Brain microvascular endothelial cell (primary cell): ENCODE results near the gene HPS1.

ENCODE experiments used
- DNase-seq: peaks from one replicate; pipeline ENCODE4 v3.0.0-alpha.2; 2020
- H3K27ac ChIP-seq: fragments of 250-450 bp; sonication (Bioruptor Pico); 2 replicates; pipeline ENCODE4 v1.5.1; 2020; ENCODE audit warnings: mild to moderate bottlenecking, moderate library complexity
- H3K27me3 ChIP-seq: fragments of 250-450 bp; sonication (Bioruptor Pico); replicated peaks from 2 replicates; pipeline ENCODE4 v1.5.1; 2020; ENCODE audit warnings: mild to moderate bottlenecking
- H3K36me3 ChIP-seq: fragments of 250-450 bp; sonication (Bioruptor Pico); replicated peaks from 2 replicates; pipeline ENCODE4 v1.5.1; 2020; ENCODE audit warnings: mild to moderate bottlenecking
- H3K4me3 ChIP-seq: 2 replicates; pipeline ENCODE4 v1.5.1; 2011; ENCODE audit warnings: low read depth, mild to moderate bottlenecking, control low read depth, low read length, moderate library complexity
- CTCF ChIP-seq: IDR thresholded peaks from 2 replicates; pipeline ENCODE4 v1.5.1; 2011; ENCODE audit warnings: low read depth, mild to moderate bottlenecking, moderate library complexity, low read length, control low read depth, inconsistent platforms; ENCODE audit errors: missing control alignments
- in situ Hi-C: cut with HindIII; loops from 2 replicates; pipeline ENCODE4 v1.10.0; 2017; ENCODE audit warnings: low sequenced_read_pairs, low pct_ligation_motif_present

Gene HPS1

GRCh38 chr10:98404571-98405359 lies 42.0 kb downstream of the HPS1 start:
- Histone ChIP-seq H3K4me3 (no peak overlapping the region), H3K27me3 (no peaks in the 10 kb centered on the region), H3K36me3 (no peaks in the 10 kb centered on the region), H3K27ac (peak overlapping the region; percentile 59)
- DNase-seq: no peak
- in situ Hi-C loops: no loop called here
- no peak for TF ChIP-seq CTCF

- no peak for DNase-seq
- Histone ChIP-seq H3K27me3 (no peaks in the 10 kb centered on the region), H3K4me3 (no peak overlapping the region), H3K27ac (peak overlapping the region; percentile 59), H3K36me3 (no peaks in the 10 kb centered on the region)
- TF ChIP-seq CTCF: no peak
- in situ Hi-C loops: no loop called here
Measured at GRCh38 chr10:98403812-98404504, 42.8 kb downstream of the HPS1 start.

GRCh38 chr10:98402931-98403718 lies 43.6 kb downstream of the HPS1 start:
- DNase-seq: no peak
- in situ Hi-C loops: no loop called here
- no peaks in the 10 kb centered on the region for H3K27me3 ChIP-seq
- H3K27ac ChIP-seq: no peak overlapping the region
- no peak for TF ChIP-seq CTCF
- no peak overlapping the region for H3K4me3 ChIP-seq
- no peaks in the 10 kb centered on the region for H3K36me3 ChIP-seq

DNA sequence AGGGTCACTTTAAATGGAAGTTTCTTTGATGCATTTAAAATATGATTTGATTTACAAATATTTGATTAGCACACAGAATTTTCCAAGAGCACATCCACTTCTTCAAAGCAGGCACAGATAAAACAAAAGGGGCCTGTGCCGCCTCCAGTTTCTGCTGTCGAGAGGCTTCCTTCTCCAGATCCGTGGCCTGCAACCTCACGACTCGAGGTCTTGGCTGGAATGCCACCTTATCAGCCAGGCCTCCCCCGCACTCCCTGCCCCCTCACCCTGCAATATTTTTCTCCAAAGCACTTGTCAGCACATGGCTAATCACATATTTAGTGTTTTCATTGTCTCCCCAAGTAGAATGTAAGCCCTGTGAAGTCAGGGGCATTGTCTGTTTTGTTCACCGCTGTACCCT lies 44.3 kb downstream of the HPS1 start:
- in situ Hi-C loops: no loop called here
- no peak overlapping the region for H3K4me3 ChIP-seq
- no peaks in the 10 kb centered on the region for H3K27me3 ChIP-seq
- DNase-seq: no peak
- H3K36me3 ChIP-seq: no peaks in the 10 kb centered on the region
- TF ChIP-seq CTCF: no peak
- H3K27ac ChIP-seq: no peak overlapping the region

DNA sequence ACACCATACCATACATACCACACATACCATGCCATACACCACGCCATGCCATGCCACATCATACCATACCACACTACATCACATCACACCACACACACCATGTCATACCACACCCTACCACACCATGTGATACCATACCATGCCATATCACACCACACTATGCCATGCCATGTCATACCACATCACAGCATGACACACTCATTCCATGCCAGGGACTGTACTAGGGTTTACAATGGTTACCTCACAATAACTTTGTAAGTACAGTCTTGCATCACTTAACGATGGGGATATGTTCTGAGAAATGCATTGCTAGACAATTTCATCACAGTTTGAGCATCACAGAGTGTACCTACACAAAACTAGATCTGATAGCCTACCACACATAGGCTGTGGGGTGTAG lies 46.3 kb downstream of the HPS1 start:
- DNase-seq: no peak
- Histone ChIP-seq H3K4me3 (no peak overlapping the region), H3K27me3 (no peaks in the 10 kb centered on the region), H3K27ac (no peak overlapping the region), H3K36me3 (no peaks in the 10 kb centered on the region)
- in situ Hi-C loops: no loop called here
- TF ChIP-seq CTCF: no peak
